GM12873 (cell line): ENCODE measurements around the gene CDK14.

Experiments
- CTCF ChIP-seq: IDR thresholded peaks from 2 replicates; pipeline ENCODE4 v1.5.1; 2012; ENCODE audit warnings: low read depth, mild to moderate bottlenecking, moderate library complexity, low read length, control low read depth; ENCODE audit not compliant: insufficient read depth; ENCODE audit errors: missing control alignments

The CDK14 gene

DNA sequence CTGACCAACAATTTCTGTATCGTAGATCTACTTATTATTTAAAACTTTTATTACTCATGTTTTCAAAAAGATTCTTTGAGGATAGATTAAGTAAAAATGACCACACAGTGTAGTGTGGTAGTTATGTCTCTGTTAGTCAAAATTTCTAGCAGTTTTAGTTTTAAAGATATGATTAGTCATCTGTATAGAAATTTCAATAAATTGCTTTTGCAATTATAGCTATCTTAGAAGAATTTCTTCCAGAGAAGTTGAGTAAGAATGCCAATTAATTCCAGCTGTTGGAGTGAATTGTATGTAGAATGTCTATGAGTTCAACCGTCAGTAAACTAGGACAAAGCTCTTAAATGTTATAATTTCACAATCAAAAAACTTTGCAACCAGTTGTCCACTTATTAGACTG lies 229.7 kb downstream of the CDK14 start:
- TF ChIP-seq CTCF: no peak

GRCh38 chr7:90828601-90829000 lies 232.5 kb downstream of the CDK14 start:
- TF ChIP-seq CTCF: no peak

GRCh38 chr7:90830308-90830707 lies 234.2 kb downstream of the CDK14 start:
- TF ChIP-seq CTCF: no peak

- no peak for TF ChIP-seq CTCF
Measured at GRCh38 chr7:90832726-90833125, 236.6 kb downstream of the CDK14 start.

- TF ChIP-seq CTCF: no peak
Measured at GRCh38 chr7:90833443-90833842, 237.3 kb downstream of the CDK14 start.

DNA sequence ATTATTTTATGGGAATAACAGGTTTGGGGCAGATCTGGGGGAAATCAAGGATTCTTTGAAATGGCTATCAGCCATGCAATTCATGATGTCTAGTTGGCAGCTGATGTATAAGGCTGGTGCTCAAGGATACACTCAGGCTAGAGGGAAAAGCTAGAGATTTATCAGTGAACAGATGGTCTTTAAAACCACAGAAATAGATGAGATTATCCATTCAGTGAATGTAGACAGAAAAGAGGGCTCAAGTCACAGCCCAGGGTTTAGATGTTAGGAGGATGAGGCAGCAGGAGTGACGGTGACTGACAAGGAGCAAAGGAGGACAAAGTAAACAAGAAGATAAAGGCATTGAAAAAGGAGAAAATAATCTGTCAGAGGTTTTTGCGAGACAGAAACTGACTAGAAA lies 238.7 kb downstream of the CDK14 start:
- no peak for TF ChIP-seq CTCF

GRCh38 chr7:90835861-90836260 lies 239.7 kb downstream of the CDK14 start:
- no peak for TF ChIP-seq CTCF
